Endometrium (tissue), 2 donors: ENCODE data around the gene FAM167B.

Source experiments
- FAIRE-seq: peaks from 2 replicates; lab custom pipeline; 2012; peaks lifted over from hg19 to GRCh38; lab: Jason Lieb, UNC
- donor health status: control.
- donor health status: control.

Gene FAM167B

GRCh38 chr1:32223683-32224082 lies 23.3 kb upstream of the FAM167B start:
- no peak for FAIRE-seq

GRCh38 chr1:32224285-32224684 lies 22.7 kb upstream of the FAM167B start:
- no peak for FAIRE-seq

DNA sequence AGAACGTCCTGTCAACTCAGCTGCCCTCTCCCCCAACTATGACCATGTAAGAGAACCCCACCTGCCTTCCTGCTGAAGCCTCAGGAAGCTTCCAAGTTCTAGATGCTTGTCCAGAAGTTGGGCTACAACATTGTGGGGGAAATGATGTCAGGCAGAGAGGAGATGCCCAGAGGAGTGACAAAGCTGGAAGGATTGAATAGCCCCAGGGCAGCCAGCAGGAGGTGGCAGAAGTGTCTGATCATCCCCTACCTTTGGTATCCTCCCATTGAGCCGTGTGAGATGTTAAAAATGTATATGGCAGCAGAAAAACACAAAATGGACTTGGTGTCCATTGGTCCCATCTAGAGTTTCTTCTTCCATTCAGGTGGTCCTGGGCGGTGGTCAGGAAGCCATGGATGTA lies 18.3 kb upstream of the FAM167B start:
- FAIRE-seq: no peak

- FAIRE-seq: no peak
Observed at GRCh38 chr1:32231843-32232432, 15.1 kb upstream of the FAM167B start.

GRCh38 chr1:32232558-32233304 lies 14.3 kb upstream of the FAM167B start:
- FAIRE-seq: no peak

DNA sequence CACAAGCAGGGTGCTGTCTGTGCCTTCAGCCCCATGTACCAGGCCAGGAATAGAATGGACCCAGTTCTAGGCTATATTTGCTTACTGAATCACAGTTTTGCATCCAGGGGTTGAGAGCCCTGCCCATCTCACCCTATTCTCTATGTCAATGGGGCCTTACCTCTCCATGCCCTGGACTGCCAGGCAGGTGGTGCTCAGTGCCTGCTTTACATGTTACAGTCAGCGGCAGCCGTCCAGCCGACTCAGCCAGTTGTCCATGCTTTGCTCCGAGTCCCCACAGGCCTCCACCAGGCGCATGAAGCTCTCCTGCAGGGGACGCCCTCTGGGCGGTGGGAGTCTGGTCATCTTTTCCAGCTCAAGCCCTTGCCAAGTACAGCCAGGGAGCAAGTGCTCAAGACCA lies 12.2 kb upstream of the FAM167B start:
- no peak for FAIRE-seq

GRCh38 chr1:32239337-32239736 lies 7.7 kb upstream of the FAM167B start:
- no peak for FAIRE-seq

DNA sequence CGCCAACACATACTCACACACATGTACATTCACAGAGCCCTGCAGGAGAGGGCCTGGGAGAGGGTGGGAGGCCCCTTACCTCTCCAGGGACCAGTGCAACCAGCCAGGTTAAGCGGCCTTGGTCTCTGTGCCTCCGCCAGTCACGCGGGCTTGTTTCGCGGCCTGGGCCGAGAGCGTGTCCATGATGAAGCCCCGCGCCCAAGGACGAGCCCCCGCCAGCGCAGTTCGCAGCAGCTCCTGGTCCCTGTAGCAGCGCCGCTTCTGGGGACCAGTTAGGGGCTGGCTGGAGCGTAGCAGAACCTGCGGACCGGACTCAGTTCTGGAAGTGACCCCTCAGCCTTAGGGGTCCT lies 7.3 kb upstream of the FAM167B start:
- FAIRE-seq: no peak

- FAIRE-seq: no peak
Observed at GRCh38 chr1:32240140-32240951, 6.7 kb upstream of the FAM167B start.

DNA sequence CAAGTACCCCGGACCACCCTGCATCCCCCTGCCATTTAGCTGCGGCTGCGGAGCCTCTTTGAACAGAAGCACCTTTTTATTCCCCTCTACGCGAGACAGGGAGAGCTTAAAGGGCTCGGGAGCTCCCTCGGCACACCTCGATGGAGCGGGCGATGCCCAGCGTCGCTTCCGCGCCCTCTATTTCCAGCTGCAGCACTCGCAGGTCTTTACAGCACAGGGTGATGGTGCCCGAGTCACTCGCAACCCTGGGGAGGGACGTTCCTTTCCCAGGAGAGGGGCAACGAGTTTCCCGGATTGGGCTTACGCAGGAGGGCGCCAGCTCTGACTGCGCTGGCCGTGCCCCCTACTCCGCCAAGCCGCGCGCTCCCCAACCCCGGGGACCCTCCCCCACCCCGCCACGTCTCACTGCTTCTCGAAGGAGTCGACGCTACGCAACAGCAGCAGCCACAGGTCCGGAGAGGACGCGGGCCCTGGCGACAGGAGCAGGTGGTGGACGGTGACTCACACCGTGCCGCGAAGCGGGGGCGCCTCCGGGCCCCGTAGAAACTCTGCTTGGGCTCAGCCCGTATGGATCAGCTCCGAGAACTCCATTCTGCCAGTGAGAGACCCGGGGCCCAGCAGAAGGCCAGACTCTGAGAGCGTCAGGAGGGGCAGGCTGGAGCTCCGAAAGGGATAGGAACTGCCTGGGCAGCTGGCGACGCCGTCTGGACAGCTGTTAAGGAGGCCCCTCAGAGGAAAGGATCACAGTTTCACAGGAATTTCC lies 5.8 kb upstream of the FAM167B start:
- FAIRE-seq: no peak

DNA sequence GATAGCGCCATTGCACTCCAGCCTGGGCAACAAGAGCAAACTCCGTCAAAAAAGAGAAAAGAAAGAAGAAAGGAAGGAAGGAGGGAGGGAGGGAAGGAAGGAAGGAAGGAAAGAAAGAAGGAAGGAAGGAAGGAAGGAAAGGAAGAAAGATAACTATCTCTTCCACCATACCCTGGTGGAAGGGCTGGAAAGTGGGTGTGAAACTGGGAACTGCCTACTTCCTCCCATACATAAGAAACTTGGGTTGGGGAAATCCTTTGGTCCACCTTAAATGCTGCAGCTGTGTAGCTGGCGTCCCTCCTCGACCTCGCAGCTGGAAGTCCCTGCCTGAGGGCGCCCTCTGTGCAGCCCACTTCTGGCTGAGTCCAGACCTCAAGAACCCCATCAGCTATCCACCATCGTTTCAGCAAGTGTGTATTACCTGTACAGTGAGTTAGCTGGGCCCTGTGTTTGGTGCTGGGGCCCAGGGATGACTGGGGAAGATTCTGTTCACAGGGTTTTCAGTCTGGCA lies 4.6 kb upstream of the FAM167B start:
- no peak for FAIRE-seq

- FAIRE-seq: no peak
Observed at GRCh38 chr1:32247452-32247851, 430 bp downstream of the FAM167B start.

DNA sequence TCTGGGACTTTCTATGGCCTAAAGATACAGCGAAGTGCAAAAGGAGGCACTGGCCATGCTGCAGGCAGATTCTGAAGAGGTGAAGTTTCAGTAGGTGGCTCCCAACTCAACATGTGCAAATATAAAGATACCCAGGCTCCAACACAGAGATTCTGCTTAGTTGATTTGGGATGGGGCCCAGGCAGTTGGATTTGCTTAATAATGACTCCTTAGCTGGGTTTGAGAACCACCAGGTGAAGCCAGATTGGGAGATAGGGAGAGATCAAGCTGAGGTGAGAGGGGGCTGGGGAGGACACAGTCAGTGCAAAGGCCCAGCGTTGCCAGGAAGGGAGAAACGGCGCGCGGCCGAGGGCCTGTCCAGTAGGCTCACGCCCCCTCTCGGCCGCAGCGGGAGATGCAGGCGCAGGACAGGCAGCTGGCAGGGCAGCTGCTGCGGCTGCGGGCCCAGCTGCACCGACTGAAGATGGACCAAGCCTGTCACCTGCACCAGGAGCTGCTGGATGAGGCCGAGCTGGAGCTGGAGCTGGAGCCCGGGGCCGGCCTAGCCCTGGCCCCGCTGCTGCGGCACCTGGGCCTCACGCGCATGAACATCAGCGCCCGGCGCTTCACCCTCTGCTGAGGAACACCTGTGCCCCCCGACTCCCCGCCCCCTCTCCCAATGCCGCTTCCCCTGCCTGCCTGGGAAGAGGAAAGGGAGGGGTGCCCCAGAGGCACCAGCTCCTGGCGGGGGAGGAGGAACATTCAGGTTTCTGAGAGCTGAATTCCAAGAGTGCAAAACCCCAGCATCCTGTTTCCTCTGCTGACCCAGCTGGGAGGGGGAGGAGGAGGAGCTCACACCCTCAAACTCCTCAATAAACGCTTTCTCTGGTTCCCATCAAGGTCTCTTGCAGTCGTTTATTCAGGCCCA lies 1.2 kb downstream of the FAM167B start:
- no peak for FAIRE-seq

DNA sequence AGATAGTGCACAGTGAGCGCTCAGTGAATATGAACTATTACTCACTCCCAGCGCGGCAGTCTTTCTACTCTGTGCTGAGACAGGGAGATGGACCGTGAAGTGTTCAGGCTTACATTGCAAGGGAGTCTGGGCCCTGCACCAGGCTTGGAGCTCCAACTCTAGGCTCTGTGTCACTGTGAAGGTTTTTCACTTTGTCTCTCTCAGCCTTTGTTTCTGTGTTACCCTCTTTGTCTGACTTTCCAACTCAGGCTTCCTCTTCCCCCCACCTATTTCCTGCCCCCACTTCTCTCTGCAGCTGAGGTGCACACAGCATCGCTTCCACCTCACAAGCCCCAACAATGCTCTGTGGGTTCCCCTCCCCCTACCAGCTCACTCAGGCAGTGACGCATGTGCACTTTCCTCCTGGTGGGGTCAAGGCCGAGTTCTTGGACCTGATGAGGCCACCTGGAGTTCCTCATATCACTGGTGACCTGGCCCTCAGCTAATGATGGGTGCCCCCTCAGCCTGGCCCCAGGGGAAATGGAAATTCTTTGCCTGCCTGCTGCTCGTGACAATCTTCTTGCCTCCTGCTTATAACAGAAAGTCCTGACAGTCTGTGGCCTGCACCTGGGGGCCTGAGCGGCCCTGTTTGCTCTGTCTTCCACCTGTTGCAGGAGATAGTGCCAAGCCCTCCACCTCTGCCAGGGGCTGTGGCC lies 3.0 kb downstream of the FAM167B start:
- FAIRE-seq: no peak

GRCh38 chr1:32250893-32251716 lies 4.1 kb downstream of the FAM167B start, which contains the start of gene LCK:
Gene LCK, plus strand, starts transcription at chr1:32251265. Its CDS starts 23,065 bp downstream, at chr1:32274330.
- no peak for FAIRE-seq

- FAIRE-seq: no peak
Observed at GRCh38 chr1:32255072-32256071, 8.3 kb downstream of the FAM167B start.

DNA sequence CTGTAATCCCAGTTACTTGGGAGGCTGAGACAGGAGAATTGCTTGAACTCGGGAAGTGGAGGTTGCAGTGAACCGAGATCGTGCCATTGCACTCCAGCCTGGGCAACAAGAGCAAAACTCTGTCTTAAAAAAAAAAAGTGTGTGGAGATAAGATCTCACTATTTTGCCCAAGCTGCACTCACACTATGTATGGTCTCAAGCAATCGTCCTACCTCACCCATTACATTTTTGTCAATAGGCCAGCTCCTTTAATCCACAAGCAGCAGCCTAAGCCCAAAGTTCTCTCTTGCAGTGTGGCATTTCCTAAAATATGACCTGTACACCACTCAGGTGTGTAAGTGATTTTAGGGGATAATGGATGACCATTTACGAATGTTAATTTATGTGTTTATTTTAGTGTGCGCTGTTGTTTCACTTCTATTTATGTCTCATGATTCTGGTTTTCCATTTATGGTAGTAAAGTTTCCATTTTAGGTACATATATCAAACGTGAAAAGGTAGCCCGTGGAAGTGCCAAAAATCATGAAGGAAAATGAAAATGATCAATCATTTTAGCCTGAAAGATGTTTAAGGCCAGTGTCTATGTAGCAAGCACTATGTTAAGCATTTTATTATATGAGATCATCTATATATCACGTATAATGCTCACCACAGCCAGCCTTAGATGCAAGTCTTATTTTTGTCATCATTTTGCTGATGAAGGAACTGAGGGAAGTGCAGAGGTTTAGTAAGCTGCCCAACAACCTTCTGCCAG lies 9.6 kb downstream of the FAM167B start:
- FAIRE-seq: no peak

GRCh38 chr1:32257227-32257508 lies 10.1 kb downstream of the FAM167B start:
- FAIRE-seq: no peak
